HepG2 (cell line): Measurements from ENCODE around the gene TNFRSF9. TPM values are rescaled to one million over a fixed set of nuclear protein-coding genes. Genes with fewer than 3 reads are reported as not detected.
A peak's percentile ranks its signal among the peaks of the same experiment; 100 is the strongest.

Experiments
- KLF11 ChIP-seq: IDR thresholded peaks from 2 replicates; pipeline ENCODE4 v1.6.1; 2016; ENCODE audit warnings: missing compliant biosample characterization
- MTA1 ChIP-seq: sonication (generic); formaldehyde crosslinking; IDR thresholded peaks from 2 replicates; pipeline ENCODE4 v1.4.0; 2020; ENCODE audit warnings: missing genetic modification reagents, mild to moderate bottlenecking, borderline replicate concordance
- PCBP2 ChIP-seq: fragments of 200-400 bp; formaldehyde crosslinking; optimal IDR thresholded peaks from 2 replicates; pipeline ENCODE3; 2018; ENCODE audit warnings: low read length, low read depth; ENCODE audit not compliant: poor library complexity, severe bottlenecking
- PTBP1 ChIP-seq: fragments of 200-400 bp; formaldehyde crosslinking; IDR thresholded peaks from 2 replicates; pipeline ENCODE4 v1.6.1; 2018; ENCODE audit warnings: low read length, low read depth; ENCODE audit not compliant: poor library complexity, severe bottlenecking
- RCOR2 ChIP-seq: IDR thresholded peaks from 2 replicates; pipeline ENCODE4 v1.6.1; 2016; ENCODE audit warnings: missing biosample characterization, missing genetic modification reagents
- SIX1 ChIP-seq: sonication (generic); formaldehyde crosslinking; IDR thresholded peaks from 2 replicates; pipeline ENCODE4 v1.4.0; 2020; ENCODE audit warnings: missing genetic modification reagents, borderline replicate concordance
- SNAPC2 ChIP-seq: sonication (generic); formaldehyde crosslinking; IDR thresholded peaks from 2 replicates; pipeline ENCODE4 v1.8.1; 2022; ENCODE audit warnings: mild to moderate bottlenecking, missing genetic modification reagents
- TEAD2 ChIP-seq: sonication (generic); formaldehyde crosslinking; IDR thresholded peaks from 2 replicates; pipeline ENCODE4 v1.9.0; 2021; ENCODE audit warnings: missing genetic modification reagents
- USF2 ChIP-seq, 2 experiments: sonication (generic) in 1 of 2; formaldehyde crosslinking in 1 of 2; IDR thresholded peaks; 2 replicates each; pipeline versions ENCODE4 v1.5.1 to v1.6.1; 2011 to 2020; ENCODE audit warnings: borderline replicate concordance in 1 of 2, low read depth in 1 of 2, low read length in 1 of 2, mild to moderate bottlenecking in 1 of 2, missing genetic modification reagents in 1 of 2, moderate library complexity in 1 of 2
- ZNF124 ChIP-seq: sonication (generic); formaldehyde crosslinking; IDR thresholded peaks from 2 replicates; pipeline ENCODE4 v1.4.0; 2020; ENCODE audit warnings: missing genetic modification reagents
- ZNF263 ChIP-seq: sonication (generic); formaldehyde crosslinking; IDR thresholded peaks from 2 replicates; pipeline ENCODE4 v1.4.0; 2020; ENCODE audit warnings: missing genetic modification reagents
- ZNF275 ChIP-seq: sonication (generic); formaldehyde crosslinking; IDR thresholded peaks from 2 replicates; pipeline ENCODE4 v1.8.0; 2022; ENCODE audit warnings: missing genetic modification reagents, mild to moderate bottlenecking, inconsistent platforms, borderline replicate concordance
- ZNF337 ChIP-seq: sonication (generic); formaldehyde crosslinking; IDR thresholded peaks from 2 replicates; pipeline ENCODE4 v1.5.1; 2020; ENCODE audit warnings: missing genetic modification reagents, low read depth, mild to moderate bottlenecking, borderline replicate concordance
- ZNF75D ChIP-seq: sonication (generic); formaldehyde crosslinking; IDR thresholded peaks from 2 replicates; pipeline ENCODE4 v1.8.1; 2023; ENCODE audit warnings: missing genetic modification reagents, mild to moderate bottlenecking, borderline replicate concordance
- ZNF788 ChIP-seq: sonication (generic); formaldehyde crosslinking; IDR thresholded peaks from 2 replicates; pipeline ENCODE4 v1.5.0; 2020; ENCODE audit warnings: mild to moderate bottlenecking, missing genetic modification reagents, borderline replicate concordance
- ZNF883 ChIP-seq: sonication (generic); formaldehyde crosslinking; IDR thresholded peaks from 2 replicates; pipeline ENCODE4 v1.5.1; 2020; ENCODE audit warnings: mild to moderate bottlenecking, missing genetic modification reagents; ENCODE audit errors: not compliant biosample characterization
- polyA plus RNA-seq, 8 experiments: library from polyadenylated mRNA; depleted of rRNA in 3 of 8; stranded (reverse) in 7 of 8; unstranded in 1 of 8; fragments of >200 nt; fragmentation: Illumina TruSeq in 4 of 8; extraction: Trizol in 4 of 8; gene quantifications; 2 replicates each; pipeline versions ENCODE4 v1.2.1 to v1.2.3, GENCODE V29; 2011 to 2016; ENCODE audit warnings: low read depth in 4 of 8, missing spikeins in 1 of 8, mixed read lengths in 1 of 8; ENCODE audit not compliant: insufficient read depth in 1 of 8
- total RNA-seq, 5 experiments: library from RNA; depleted of rRNA; stranded (reverse); fragments of >200 nt; fragmentation: Illumina TruSeq; extraction: Trizol; gene quantifications; 2 replicates each; pipeline ENCODE4 v1.2.3, GENCODE V29; 2016; ENCODE audit warnings: low read depth in 1 of 5
- TF ChIP-seq, protein P1 (sequence below): sonication (generic); formaldehyde crosslinking; IDR thresholded peaks from 2 replicates; pipeline ENCODE4 v1.8.1; 2023; ENCODE audit warnings: mild to moderate bottlenecking, moderate library complexity, missing genetic modification reagents
- TF ChIP-seq, protein P2 (sequence below): sonication (generic); formaldehyde crosslinking; IDR thresholded peaks from 2 replicates; pipeline ENCODE4 v1.4.0; 2020; ENCODE audit warnings: missing genetic modification reagents, mild to moderate bottlenecking, borderline replicate concordance
- TF ChIP-seq, protein P3 (sequence below): sonication (generic); formaldehyde crosslinking; conservative IDR thresholded peaks from 2 replicates; pipeline ENCODE4 v1.4.0; 2020; ENCODE audit warnings: missing genetic modification reagents

The TNFRSF9 gene
- total and polyA plus RNA-seq, 2 of the 13 experiments (the other 11 are each of a cell fraction or from before 2014, with no cell fraction given) = 0.07 TPM; not detected in 1

- TF ChIP-seq ZNF124 (CRISPR knock-in tag) (no peak), PTBP1 (no peak), TEAD2 (CRISPR knock-in tag) (no peak), USF2 (IDR thresholded peaks at IDR 0.05; ENCODE audit: low read depth, low read length) (no peak), USF2 (CRISPR knock-in tag; IDR thresholded peaks at IDR 0.05; ENCODE audit: borderline replicate concordance) (no peak), KLF11 (CRISPR knock-in tag) (0 out of 2 replicates have a peak, but pooled peaks have one; percentile 64), ZNF75D (CRISPR knock-in tag) (no peak), ZNF337 (CRISPR knock-in tag) (no peak), ZNF275 (CRISPR knock-in tag) (no peak), ZNF263 (no peak), PCBP2 (no peak), SIX1 (CRISPR knock-in tag) (0 out of 2 replicates have a peak, but pooled peaks have one; percentile 24), MTA1 (CRISPR knock-in tag) (no peak), RCOR2 (CRISPR knock-in tag) (no peak), SNAPC2 (CRISPR knock-in tag) (no peak), ZNF883 (CRISPR knock-in tag) (no peak), ZNF788 (peak; percentile 47; the same call in 1 of the 2 replicates)
- TF ChIP-seq, protein P1, sequence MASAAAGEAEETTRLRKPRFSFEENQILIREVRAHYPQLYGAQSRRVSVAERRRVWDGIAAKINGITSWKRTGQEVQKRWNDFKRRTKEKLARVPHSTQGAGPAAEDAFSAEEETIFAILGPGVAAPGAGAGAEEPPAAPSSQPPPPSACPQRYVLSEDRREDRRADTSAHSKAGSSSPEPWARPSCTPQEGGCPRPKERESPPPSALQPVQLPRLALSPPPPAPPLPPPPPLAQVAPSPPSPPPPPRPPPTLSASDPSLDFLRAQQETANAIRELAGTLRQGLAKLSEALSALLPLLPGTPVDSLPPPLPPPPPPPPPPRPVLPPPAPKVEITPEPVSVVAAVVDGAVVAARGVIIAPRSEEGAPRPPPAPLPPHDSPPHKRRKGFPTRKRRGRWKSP = 0 out of 2 replicates have a peak, but pooled peaks have one; percentile 52
- TF ChIP-seq, protein P2, sequence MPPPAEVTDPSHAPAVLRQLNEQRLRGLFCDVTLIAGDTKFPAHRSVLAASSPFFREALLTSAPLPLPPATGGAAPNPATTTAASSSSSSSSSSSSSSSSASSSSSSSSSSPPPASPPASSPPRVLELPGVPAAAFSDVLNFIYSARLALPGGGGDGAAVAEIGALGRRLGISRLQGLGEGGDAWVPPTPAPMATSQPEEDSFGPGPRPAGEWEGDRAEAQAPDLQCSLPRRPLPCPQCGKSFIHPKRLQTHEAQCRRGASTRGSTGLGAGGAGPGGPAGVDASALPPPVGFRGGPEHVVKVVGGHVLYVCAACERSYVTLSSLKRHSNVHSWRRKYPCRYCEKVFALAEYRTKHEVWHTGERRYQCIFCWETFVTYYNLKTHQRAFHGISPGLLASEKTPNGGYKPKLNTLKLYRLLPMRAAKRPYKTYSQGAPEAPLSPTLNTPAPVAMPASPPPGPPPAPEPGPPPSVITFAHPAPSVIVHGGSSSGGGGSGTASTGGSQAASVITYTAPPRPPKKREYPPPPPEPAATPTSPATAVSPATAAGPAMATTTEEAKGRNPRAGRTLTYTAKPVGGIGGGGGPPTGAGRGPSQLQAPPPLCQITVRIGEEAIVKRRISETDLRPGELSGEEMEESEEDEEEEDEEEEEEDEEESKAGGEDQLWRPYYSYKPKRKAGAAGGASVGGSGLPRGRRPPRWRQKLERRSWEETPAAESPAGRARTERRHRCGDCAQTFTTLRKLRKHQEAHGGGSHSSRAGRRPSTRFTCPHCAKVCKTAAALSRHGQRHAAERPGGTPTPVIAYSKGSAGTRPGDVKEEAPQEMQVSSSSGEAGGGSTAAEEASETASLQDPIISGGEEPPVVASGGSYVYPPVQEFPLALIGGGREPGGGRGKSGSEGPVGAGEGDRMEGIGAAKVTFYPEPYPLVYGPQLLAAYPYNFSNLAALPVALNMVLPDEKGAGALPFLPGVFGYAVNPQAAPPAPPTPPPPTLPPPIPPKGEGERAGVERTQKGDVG (CRISPR knock-in tag) = peak; percentile 53; the same call in 1 of the 2 replicates
- TF ChIP-seq, protein P3, sequence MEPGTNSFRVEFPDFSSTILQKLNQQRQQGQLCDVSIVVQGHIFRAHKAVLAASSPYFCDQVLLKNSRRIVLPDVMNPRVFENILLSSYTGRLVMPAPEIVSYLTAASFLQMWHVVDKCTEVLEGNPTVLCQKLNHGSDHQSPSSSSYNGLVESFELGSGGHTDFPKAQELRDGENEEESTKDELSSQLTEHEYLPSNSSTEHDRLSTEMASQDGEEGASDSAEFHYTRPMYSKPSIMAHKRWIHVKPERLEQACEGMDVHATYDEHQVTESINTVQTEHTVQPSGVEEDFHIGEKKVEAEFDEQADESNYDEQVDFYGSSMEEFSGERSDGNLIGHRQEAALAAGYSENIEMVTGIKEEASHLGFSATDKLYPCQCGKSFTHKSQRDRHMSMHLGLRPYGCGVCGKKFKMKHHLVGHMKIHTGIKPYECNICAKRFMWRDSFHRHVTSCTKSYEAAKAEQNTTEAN = no peak
These were observed 34.7 kb upstream of the TNFRSF9 start (continued) for GRCh38 chr1:7975212-7975865.
